HCT116 (cell line): ENCODE measurements around the gene CST8. TPM values are rescaled to one million over a fixed set of nuclear protein-coding genes. Genes with fewer than 3 reads are reported as not detected.

Experiments used
- ATAC-seq: fragments of 200-7000 bp; cut with Tn5 transposase; 2 replicates; pipeline ENCODE4 v1.9.1; 2020; ENCODE audit warnings: mild to moderate bottlenecking, moderate library complexity
- BruUV-seq: library from RNA; stranded (reverse); fragments of 400-500 nt; replicated peaks from 2 replicates; lab custom pipeline; 2021; lab: Mats Ljungman, UMichigan
- CTCF ChIA-PET: fragments of 300-600 bp; sonication (Branson Sonifier 250); formaldehyde crosslinking; loops from one replicate; lab custom pipeline; 2021; ENCODE audit warnings: antibody characterized with exemption; lab: Charles Lee
- POLR2A ChIA-PET: fragments of 300-600, 350-600 bp; sonication (Branson Sonifier 250); formaldehyde crosslinking; loops from one replicate; lab custom pipeline; 2021; ENCODE audit warnings: antibody characterized with exemption; lab: Charles Lee
- RAD21 ChIA-PET, 2 experiments: fragments of 300-600 bp; sonication (Branson Sonifier 250); formaldehyde crosslinking; loops; one replicate each; lab custom pipeline; 2023; ENCODE audit warnings: low total read pairs in 2 of 2; ENCODE audit not compliant: uncharacterized antibody in 2 of 2, unreplicated experiment in 2 of 2, low non-redundant PET in 1 of 2; lab: Charles Lee
- DNase-seq: peaks from one replicate; pipeline ENCODE4 v3.0.0-alpha.2; 2010; ENCODE audit warnings: low read depth, low spot score
- H2AFZ ChIP-seq: fragments of 200-600 bp; shearing (Covaris generic), sonication (generic); 2 replicates; pipeline ENCODE4 v1.6.1; 2017; ENCODE audit warnings: low read depth, mixed run types, mixed read lengths, antibody characterized with exemption, low read length; ENCODE audit not compliant: poor library complexity, severe bottlenecking
- H3K27ac ChIP-seq: 2 replicates; pipeline ENCODE4 v1.5.1; 2012; ENCODE audit warnings: low read depth, low read length
- H3K27me3 ChIP-seq: fragments of 200-600 bp; sonication (generic); 2 replicates; pipeline ENCODE4 v1.6.1; 2016; ENCODE audit warnings: mixed run types, low read length, mixed read lengths; ENCODE audit not compliant: insufficient read depth
- H3K36me3 ChIP-seq, 2 experiments: fragments of 200-500 bp in 1 of 2; fragments of 200-600 bp in 1 of 2; sonication (Bioruptor generic) in 1 of 2; sonication (generic) in 1 of 2; 2 replicates each; pipeline versions ENCODE4 v1.5.1 to v1.6.1; 2014 to 2016; ENCODE audit warnings: low read length in 2 of 2, inconsistent platforms in 1 of 2, mixed read lengths in 1 of 2, mixed run types in 1 of 2; ENCODE audit not compliant: insufficient read depth in 2 of 2, control insufficient read depth in 1 of 2
- H3K4me1 ChIP-seq, 2 experiments: fragments of 200-600 bp in 1 of 2; sonication (generic) in 1 of 2; 2 replicates each; pipeline versions ENCODE4 v1.5.1 to v1.6.1; 2012 to 2017; ENCODE audit warnings: low read length in 2 of 2, inconsistent platforms in 1 of 2, mild to moderate bottlenecking in 1 of 2, mixed read lengths in 1 of 2, mixed run types in 1 of 2, moderate library complexity in 1 of 2; ENCODE audit not compliant: insufficient read depth in 2 of 2, control insufficient read depth in 1 of 2
- H3K4me2 ChIP-seq: fragments of 200-600 bp; sonication (generic); 2 replicates; pipeline ENCODE4 v1.6.1; 2017; ENCODE audit warnings: mixed run types, low read length, mixed read lengths
- H3K4me3 ChIP-seq, 2 experiments: fragments of 200-600 bp in 1 of 2; sonication (generic) in 1 of 2; replicated peaks in 1 of 2; 2 replicates each; pipeline ENCODE4 v1.5.1; 2011 to 2016; ENCODE audit warnings: low read length in 2 of 2, control low read depth in 1 of 2, low read depth in 1 of 2, mild to moderate bottlenecking in 1 of 2, mixed read lengths in 1 of 2, mixed run types in 1 of 2
- H3K79me2 ChIP-seq: fragments of 200-600 bp; sonication (generic); 2 replicates; pipeline ENCODE4 v1.6.1; 2017; ENCODE audit warnings: mild to moderate bottlenecking, mixed run types, low read length, moderate library complexity, mixed read lengths; ENCODE audit not compliant: insufficient read depth
- H3K9ac ChIP-seq: fragments of 200-600 bp; sonication (generic); 2 replicates; pipeline ENCODE4 v1.6.1; 2016; ENCODE audit warnings: low read length, mixed read lengths
- H3K9me2 ChIP-seq: fragments of 200-600 bp; sonication (generic), shearing (Covaris generic); 2 replicates; pipeline ENCODE4 v1.6.1; 2017; ENCODE audit warnings: mixed run types, mild to moderate bottlenecking, moderate library complexity; ENCODE audit not compliant: insufficient read depth
- H3K9me3 ChIP-seq, 2 experiments: fragments of 200-500 bp in 1 of 2; fragments of 200-600 bp in 1 of 2; sonication (Bioruptor generic) in 1 of 2; sonication (generic) in 1 of 2; 2 replicates each; pipeline ENCODE4 v1.6.1; 2014 to 2017; ENCODE audit warnings: low read length in 2 of 2, mixed read lengths in 2 of 2, inconsistent platforms in 1 of 2, low read depth in 1 of 2, mild to moderate bottlenecking in 1 of 2, mixed run types in 1 of 2, moderate library complexity in 1 of 2; ENCODE audit not compliant: control insufficient read depth in 1 of 2, insufficient read depth in 1 of 2
- H4K20me1 ChIP-seq: fragments of 200-600 bp; sonication (generic), shearing (Covaris generic); 2 replicates; pipeline ENCODE4 v1.6.1; 2017; ENCODE audit warnings: mixed run types, mild to moderate bottlenecking, moderate library complexity; ENCODE audit not compliant: insufficient read depth
- CBX3 ChIP-seq: IDR thresholded peaks from 2 replicates; pipeline ENCODE4 v1.6.1; 2012; ENCODE audit warnings: low read depth
- CTCF ChIP-seq, 3 experiments: fragments of 200-600 bp in 1 of 3; sonication (generic) in 1 of 3; IDR thresholded peaks in 2 of 3; conservative IDR thresholded peaks in 1 of 3; 2 replicates each; pipeline ENCODE4 v1.5.1; 2012 to 2017; ENCODE audit warnings: low read depth in 2 of 3, low read length in 2 of 3, antibody characterized with exemption in 1 of 3, borderline replicate concordance in 1 of 3, control low read depth in 1 of 3, mild to moderate bottlenecking in 1 of 3, mixed read lengths in 1 of 3, mixed run types in 1 of 3, moderate library complexity in 1 of 3; ENCODE audit not compliant: insufficient read depth in 1 of 3
- ELF1 ChIP-seq: IDR thresholded peaks from 2 replicates; pipeline ENCODE4 v1.6.1; 2012; ENCODE audit warnings: low read depth, borderline replicate concordance
- EZH2 ChIP-seq: fragments of 200-600 bp; sonication (generic); IDR thresholded peaks from 2 replicates; pipeline ENCODE4 v1.6.1; 2017; ENCODE audit warnings: antibody characterized with exemption, mixed run types
- POLR2AphosphoS5 ChIP-seq: IDR thresholded peaks from 2 replicates; pipeline ENCODE4 v1.6.1; 2011; ENCODE audit warnings: mild to moderate bottlenecking, low read depth, low read length, moderate library complexity
- REST ChIP-seq: IDR thresholded peaks from 2 replicates; pipeline ENCODE4 v1.6.1; 2012; ENCODE audit warnings: low read depth
- ZFX ChIP-seq: fragments of 450-650 bp; IDR thresholded peaks from 2 replicates; pipeline ENCODE4 v1.6.1; 2017
- ZNF274 ChIP-seq: fragments of 200-500 bp; sonication (Bioruptor generic); IDR thresholded peaks from 2 replicates; pipeline ENCODE4 v1.6.1; 2014; ENCODE audit warnings: mild to moderate bottlenecking, low read depth, low read length, inconsistent platforms
- intact Hi-C: fragments of 100-400 bp; cut with micrococcal nuclease; formaldehyde crosslinking; loops from 2 replicates; pipeline ENCODE4 v1.10.0; 2022
- total RNA-seq: library from RNA; stranded (reverse); gene quantifications from one replicate; pipeline ENCODE4 v1.2.1, GENCODE V29; 2021; ENCODE audit not compliant: unreplicated experiment

CST8 gene
- total RNA-seq, 1 experiment from 2014 or later, result not detected

GRCh38 chr20:23520185-23520584 lies 29.3 kb downstream of the CST8 start (continued):
- no peak for TF ChIP-seq ZNF274
- TF ChIP-seq CTCF (IDR thresholded peaks at IDR 0.05 in 2 of 3, conservative IDR thresholded peaks at IDR 0.05 in 1 of 3; ENCODE audit: borderline replicate concordance in 1 of 3, insufficient read depth in 1 of 3, low read depth in 2 of 3, low read length in 2 of 3), result no peak
- TF ChIP-seq EZH2, result no peak

- Histone ChIP-seq H3K4me2 (no peak overlapping the region), H3K4me3 (no peak overlapping the region), H3K4me1 (0 out of 4 replicates have a peak, but pooled peaks cover 0 to 3% of the 10 kb centered on the region in 2 experiments), H3K27me3 (peaks cover 7% of the 10 kb centered on the region; the same call in 1 of the 2 replicates), H3K27ac (no peak overlapping the region), H3K9me3 (no peaks in the 10 kb centered on the region; a peak in 1 of 4 replicates), H4K20me1 (no peaks in the 10 kb centered on the region), H3K79me2 (no peaks in the 10 kb centered on the region), H2AFZ (no peak overlapping the region), H3K9ac (no peak overlapping the region), H3K9me2 (no peaks in the 10 kb centered on the region), H3K36me3 (no peaks in the 10 kb centered on the region)
- POLR2A ChIA-PET, result no interaction called here
- intact Hi-C loops, result no loop called here
- RAD21 ChIA-PET, result no interaction called here
- CTCF ChIA-PET, result no interaction called here
- no peak for ATAC-seq
- no peak for TF ChIP-seq CBX3
- TF ChIP-seq ELF1, result no peak
- TF ChIP-seq REST, result no peak
- TF ChIP-seq ZFX, result no peak
- no peak for TF ChIP-seq EZH2
- TF ChIP-seq POLR2AphosphoS5, result no peak
- no peak for DNase-seq
- BruUV-seq, result no TSS peak
Observed at GRCh38 chr20:23524146-23524545, 33.2 kb downstream of the CST8 start.
